Fibroblast of lung (primary cell): ENCODE data around the gene WFIKKN1. TPM values are rescaled to one million over a fixed set of nuclear protein-coding genes. Genes with fewer than 3 reads are reported as not detected.

Experiments used
- DNase-seq, 2 donors: peaks; one replicate each; pipeline versions ENCODE4 v3.0.0 to v3.0.0-alpha.2; 2010; ENCODE audit warnings: low read depth in 2 of 2
- H2AFZ ChIP-seq: 2 replicates; pipeline ENCODE4 v1.5.1; 2012; ENCODE audit warnings: low read length, control low read depth, inconsistent platforms
- H3K27ac ChIP-seq: 2 replicates; pipeline ENCODE4 v1.5.1; 2011; ENCODE audit warnings: low read length, control low read depth; ENCODE audit not compliant: insufficient read depth
- H3K27me3 ChIP-seq: 2 replicates; pipeline ENCODE4 v1.5.1; 2011; ENCODE audit warnings: mild to moderate bottlenecking, low read length; ENCODE audit not compliant: control insufficient read depth, insufficient read depth
- H3K36me3 ChIP-seq: 2 replicates; pipeline ENCODE4 v1.5.1; 2011; ENCODE audit warnings: low read length; ENCODE audit not compliant: control insufficient read depth, insufficient read depth
- H3K4me1 ChIP-seq: 2 replicates; pipeline ENCODE4 v1.5.1; 2011; ENCODE audit warnings: low read length; ENCODE audit not compliant: control insufficient read depth, insufficient read depth; ENCODE audit errors: extremely low read depth
- H3K4me2 ChIP-seq: 2 replicates; pipeline ENCODE4 v1.5.1; 2011; ENCODE audit warnings: low read length, control low read depth; ENCODE audit not compliant: insufficient read depth; ENCODE audit errors: extremely low read depth
- H3K4me3 ChIP-seq, 4 experiments: fragments of 200-600 bp in 1 of 4; sonication (generic) in 1 of 4; replicated peaks in 1 of 4; 2 replicates each; pipeline ENCODE4 v1.5.1; 2011 to 2016; ENCODE audit warnings: low read length in 4 of 4, low read depth in 3 of 4, mild to moderate bottlenecking in 3 of 4, control low read depth in 2 of 4, inconsistent platforms in 1 of 4, mixed read lengths in 1 of 4; ENCODE audit not compliant: insufficient read depth in 1 of 4; ENCODE audit errors: control extremely low read depth in 1 of 4
- H3K79me2 ChIP-seq: 2 replicates; pipeline ENCODE4 v1.5.1; 2012; ENCODE audit warnings: mild to moderate bottlenecking, low read length, inconsistent platforms; ENCODE audit not compliant: control insufficient read depth, insufficient read depth
- H3K9ac ChIP-seq: 2 replicates; pipeline ENCODE4 v1.5.1; 2011; ENCODE audit warnings: mild to moderate bottlenecking, low read length, control low read depth; ENCODE audit not compliant: insufficient read depth
- H3K9me3 ChIP-seq: 2 replicates; pipeline ENCODE4 v1.5.1; 2012; ENCODE audit warnings: low read depth, low read length; ENCODE audit not compliant: control insufficient read depth, insufficient read depth
- H4K20me1 ChIP-seq: 2 replicates; pipeline ENCODE4 v1.5.1; 2011; ENCODE audit warnings: low read length; ENCODE audit not compliant: control insufficient read depth, insufficient read depth; ENCODE audit errors: extremely low read depth
- CTCF ChIP-seq, 2 donors: IDR thresholded peaks in 1 of 2; conservative IDR thresholded peaks in 1 of 2; 1 replicate in 1 of 2; 2 replicates in 1 of 2; pipeline ENCODE4 v1.5.1; 2011 to 2012; ENCODE audit warnings: low read length in 2 of 2, control low read depth in 1 of 2, inconsistent platforms in 1 of 2, low read depth in 1 of 2, mild to moderate bottlenecking in 1 of 2
- EZH2 ChIP-seq: IDR thresholded peaks from 2 replicates; pipeline ENCODE4 v1.5.1; 2012; ENCODE audit warnings: low read length, control low read depth, mild to moderate bottlenecking; ENCODE audit errors: missing control alignments
- polyA plus RNA-seq, 2 donors: library from polyadenylated mRNA; depleted of rRNA in 1 of 2; stranded (reverse) in 1 of 2; unstranded in 1 of 2; fragments of >200 nt; gene quantifications; 2 replicates each; pipeline ENCODE4 v1.2.1, GENCODE V29; 2011 to 2012; ENCODE audit warnings: missing spikeins in 1 of 2
- total RNA-seq: library from RNA; depleted of rRNA; stranded (reverse); fragments of >200 nt; gene quantifications from 2 replicates; pipeline ENCODE4 v1.2.1, GENCODE V29; 2014

WFIKKN1 gene
- total and polyA plus RNA-seq, 2 donors (not counting 1 experiment from before 2014, with no cell fraction given) = 0.17 TPM; not detected in 1

GRCh38 chr16:642189-643049, 11.6 kb downstream of the WFIKKN1 start:
- peak overlapping the region; percentile 37 to 79 (median 61) for H3K4me3 ChIP-seq

GRCh38 chr16:643050-643368, 12.2 kb downstream of the WFIKKN1 start:
- no peak overlapping the region for H2AFZ ChIP-seq
- no peak overlapping the region for H3K9ac ChIP-seq
- no peak for TF ChIP-seq CTCF (conservative IDR thresholded peaks at IDR 0.05 in 1 of 2, IDR thresholded peaks at IDR 0.05 in 1 of 2; ENCODE audit: low read depth in 1 of 2, low read length in 2 of 2)
- no peak for TF ChIP-seq EZH2
- no peak overlapping the region for H3K27ac ChIP-seq
- H3K4me1 ChIP-seq = peaks cover 6% of the 10 kb centered on the region
- DNase-seq = no peak
- H4K20me1 ChIP-seq = no peaks in the 10 kb centered on the region
- no peaks in the 10 kb centered on the region for H3K79me2 ChIP-seq
- no peaks in the 10 kb centered on the region for H3K9me3 ChIP-seq
- H3K36me3 ChIP-seq = no peaks in the 10 kb centered on the region
- no peaks in the 10 kb centered on the region for H3K27me3 ChIP-seq
- H3K4me2 ChIP-seq = peak overlapping the region; percentile 80
- H3K4me3 ChIP-seq = peak overlapping the region in 2 of 4 experiments; percentile 71 to 79

More at GRCh38 chr16:642189-643049, 11.6 kb downstream of the WFIKKN1 start:
- Histone ChIP-seq H3K27ac (no peak overlapping the region), H4K20me1 (no peaks in the 10 kb centered on the region), H2AFZ (peak overlapping the region; percentile 12), H3K4me2 (peak overlapping the region; percentile 80), H3K4me1 (peaks cover 6% of the 10 kb centered on the region), H3K9ac (peak overlapping the region; percentile 74), H3K9me3 (no peaks in the 10 kb centered on the region), H3K79me2 (no peaks in the 10 kb centered on the region), H3K27me3 (no peaks in the 10 kb centered on the region), H3K36me3 (no peaks in the 10 kb centered on the region)
- TF ChIP-seq CTCF (conservative IDR thresholded peaks at IDR 0.05 in 1 of 2, IDR thresholded peaks at IDR 0.05 in 1 of 2; ENCODE audit: low read depth in 1 of 2, low read length in 2 of 2) = no peak
- TF ChIP-seq EZH2 = no peak
- DNase-seq = peak in 1 of 2 donors; percentile 17

GRCh38 chr16:644556-644955, 13.8 kb downstream of the WFIKKN1 start:
- Histone ChIP-seq H3K4me3 (no peak overlapping the region), H3K9ac (no peak overlapping the region), H2AFZ (no peak overlapping the region), H3K27me3 (no peaks in the 10 kb centered on the region), H4K20me1 (no peaks in the 10 kb centered on the region), H3K4me1 (peaks cover 10% of the 10 kb centered on the region), H3K36me3 (no peaks in the 10 kb centered on the region), H3K9me3 (no peaks in the 10 kb centered on the region), H3K27ac (no peak overlapping the region), H3K4me2 (no peak overlapping the region), H3K79me2 (peaks cover 6% of the 10 kb centered on the region)
- DNase-seq = no peak
- TF ChIP-seq EZH2 = no peak
- no peak for TF ChIP-seq CTCF (conservative IDR thresholded peaks at IDR 0.05 in 1 of 2, IDR thresholded peaks at IDR 0.05 in 1 of 2; ENCODE audit: low read depth in 1 of 2, low read length in 2 of 2)
